Endodermal cell (in vitro differentiated cells): Measurements from ENCODE around the gene ARL3. TPM values are rescaled to one million over a fixed set of nuclear protein-coding genes. Genes with fewer than 3 reads are reported as not detected.

ENCODE experiments used
- DNase-seq: peaks from one replicate; pipeline ENCODE4 v3.0.0-alpha.2; 2017
- H3K27ac ChIP-seq: 2 replicates; pipeline ENCODE4 v1.5.1; 2013; ENCODE audit warnings: mild to moderate bottlenecking, low read depth, low read length, moderate library complexity
- H3K27me3 ChIP-seq: 2 replicates; pipeline ENCODE4 v1.6.1; 2013; ENCODE audit warnings: mild to moderate bottlenecking, low read length, moderate library complexity; ENCODE audit not compliant: insufficient read depth, control insufficient read depth, poor library complexity, severe bottlenecking
- H3K36me3 ChIP-seq: 2 replicates; pipeline ENCODE4 v1.7.0; 2013; ENCODE audit warnings: mild to moderate bottlenecking, low read length, moderate library complexity; ENCODE audit not compliant: control insufficient read depth, insufficient read depth
- H3K4me1 ChIP-seq: one replicate; pipeline ENCODE4 v1.7.0; 2013; ENCODE audit warnings: low read length; ENCODE audit not compliant: control insufficient read depth, insufficient read depth
- H3K4me3 ChIP-seq: 2 replicates; pipeline ENCODE4 v1.5.1; 2013; ENCODE audit warnings: mild to moderate bottlenecking, low read length, moderate library complexity
- H3K9ac ChIP-seq: 2 replicates; pipeline ENCODE4 v1.6.1; 2013; ENCODE audit warnings: mild to moderate bottlenecking, low read length, moderate library complexity; ENCODE audit not compliant: poor library complexity, severe bottlenecking; ENCODE audit errors: extremely low read depth
- H3K9me3 ChIP-seq: 2 replicates; pipeline ENCODE4 v1.6.1; 2013; ENCODE audit warnings: mild to moderate bottlenecking, low read length, moderate library complexity; ENCODE audit not compliant: control insufficient read depth
- H3K27ac Mint-ChIP-seq: 2 replicates; pipeline ENCODE4 v1.8.0; 2020; ENCODE audit warnings: mixed read lengths
- H3K27me3 Mint-ChIP-seq: 2 replicates; pipeline ENCODE4 v1.8.0; 2021; ENCODE audit warnings: mild to moderate bottlenecking, mixed read lengths; ENCODE audit not compliant: insufficient read depth
- H3K36me3 Mint-ChIP-seq: 2 replicates; pipeline ENCODE4 v1.8.0; 2020; ENCODE audit warnings: low read depth, mixed read lengths
- H3K4me1 Mint-ChIP-seq: 2 replicates; pipeline ENCODE4 v1.8.0; 2020; ENCODE audit warnings: mixed read lengths
- H3K4me3 Mint-ChIP-seq: 2 replicates; pipeline ENCODE4 v1.8.0; 2020; ENCODE audit warnings: mild to moderate bottlenecking, moderate library complexity, mixed read lengths
- H3K9me3 Mint-ChIP-seq: 2 replicates; pipeline ENCODE4 v1.8.0; 2020; ENCODE audit warnings: mild to moderate bottlenecking, mixed read lengths
- WGBS, 2 experiments: methylation state at CpG; one replicate each; pipeline versions ENCODE4 v1.1.5 to v1.1.7; 2013; ENCODE audit warnings: missing lambda C conversion rate in 2 of 2, mixed read lengths in 1 of 2; ENCODE audit not compliant: insufficient coverage in 1 of 2, insufficient read length in 1 of 2; 5-methylcytosine and 5-hydroxymethylcytosine counted together
- total RNA-seq, 2 donors: library from RNA; stranded (reverse); fragmentation: NEBNext Ultra II Directional in 1 of 2; extraction: Animal tissue kit (Norgen Biotek cat#: 25700) in 1 of 2; gene quantifications; 2 replicates in 1 of 2; 3 replicates in 1 of 2; pipeline ENCODE4 v1.2.1, GENCODE V29; 2021
- TF ChIP-seq, protein P1 (sequence below): fragments of 200-600 bp; sonication (generic); conservative IDR thresholded peaks from 2 replicates; pipeline ENCODE4 v1.5.0; 2021; ENCODE audit warnings: antibody characterized with exemption, mild to moderate bottlenecking

The ARL3 gene
- total RNA-seq, 2 donors from 2014 or later = 20.3 to 25.6 TPM

GRCh38 chr10:102752934-102753664 lies 38.9 kb upstream of the ARL3 start:
- H3K4me3 Mint-ChIP-seq = no peak overlapping the region
- no peak overlapping the region for H3K4me3 ChIP-seq
- no peaks in the 10 kb centered on the region for H3K9me3 Mint-ChIP-seq
- no peaks in the 10 kb centered on the region for H3K9me3 ChIP-seq
- no peak overlapping the region for H3K27ac Mint-ChIP-seq
- H3K27me3 ChIP-seq = no peaks in the 10 kb centered on the region
- no peaks in the 10 kb centered on the region for H3K4me1 ChIP-seq
- no peaks in the 10 kb centered on the region for H3K36me3 ChIP-seq
- no peak overlapping the region for H3K27ac ChIP-seq
- no peaks in the 10 kb centered on the region for H3K27me3 Mint-ChIP-seq
- H3K36me3 Mint-ChIP-seq = peaks cover 7% of the 10 kb centered on the region
- DNase-seq = peak; percentile 71
- H3K9ac ChIP-seq = no peak overlapping the region
- H3K4me1 Mint-ChIP-seq = peaks cover 12% of the 10 kb centered on the region
- TF ChIP-seq, protein P1, sequence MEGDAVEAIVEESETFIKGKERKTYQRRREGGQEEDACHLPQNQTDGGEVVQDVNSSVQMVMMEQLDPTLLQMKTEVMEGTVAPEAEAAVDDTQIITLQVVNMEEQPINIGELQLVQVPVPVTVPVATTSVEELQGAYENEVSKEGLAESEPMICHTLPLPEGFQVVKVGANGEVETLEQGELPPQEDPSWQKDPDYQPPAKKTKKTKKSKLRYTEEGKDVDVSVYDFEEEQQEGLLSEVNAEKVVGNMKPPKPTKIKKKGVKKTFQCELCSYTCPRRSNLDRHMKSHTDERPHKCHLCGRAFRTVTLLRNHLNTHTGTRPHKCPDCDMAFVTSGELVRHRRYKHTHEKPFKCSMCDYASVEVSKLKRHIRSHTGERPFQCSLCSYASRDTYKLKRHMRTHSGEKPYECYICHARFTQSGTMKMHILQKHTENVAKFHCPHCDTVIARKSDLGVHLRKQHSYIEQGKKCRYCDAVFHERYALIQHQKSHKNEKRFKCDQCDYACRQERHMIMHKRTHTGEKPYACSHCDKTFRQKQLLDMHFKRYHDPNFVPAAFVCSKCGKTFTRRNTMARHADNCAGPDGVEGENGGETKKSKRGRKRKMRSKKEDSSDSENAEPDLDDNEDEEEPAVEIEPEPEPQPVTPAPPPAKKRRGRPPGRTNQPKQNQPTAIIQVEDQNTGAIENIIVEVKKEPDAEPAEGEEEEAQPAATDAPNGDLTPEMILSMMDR = peak; percentile 78
- WGBS, 2 experiments = 85 to 86% methylated on average over 3 to 4 of the region's 4 CpGs

- no peaks in the 10 kb centered on the region for H3K27me3 Mint-ChIP-seq
- no peak for DNase-seq
- H3K4me3 Mint-ChIP-seq = no peak overlapping the region
- H3K4me1 Mint-ChIP-seq = peaks cover 12% of the 10 kb centered on the region
- Histone ChIP-seq H3K27ac (no peak overlapping the region), H3K9me3 (no peaks in the 10 kb centered on the region), H3K36me3 (no peaks in the 10 kb centered on the region), H3K27me3 (no peaks in the 10 kb centered on the region), H3K4me1 (no peaks in the 10 kb centered on the region), H3K9ac (no peak overlapping the region), H3K4me3 (no peak overlapping the region)
- WGBS, 2 experiments = 88 to 94% methylated on average over 6 to 9 of the region's 9 CpGs
- no peaks in the 10 kb centered on the region for H3K9me3 Mint-ChIP-seq
- TF ChIP-seq, protein P1 = no peak
- H3K27ac Mint-ChIP-seq = no peak overlapping the region
- peaks cover 7% of the 10 kb centered on the region for H3K36me3 Mint-ChIP-seq
Observed at GRCh38 chr10:102752266-102752930, 38.2 kb upstream of the ARL3 start.

- Histone ChIP-seq H3K9ac (no peak overlapping the region), H3K36me3 (no peaks in the 10 kb centered on the region), H3K27me3 (no peaks in the 10 kb centered on the region), H3K27ac (no peak overlapping the region), H3K4me1 (no peaks in the 10 kb centered on the region), H3K4me3 (peak overlapping the region; percentile 99), H3K9me3 (no peaks in the 10 kb centered on the region)
- whole genome bisulfite sequencing, 2 experiments = 95 to 100% methylated on average over 2 to 4 of the region's 4 CpGs
- peak overlapping the region; percentile 85 for H3K4me3 Mint-ChIP-seq
- no peak overlapping the region for H3K27ac Mint-ChIP-seq
- H3K4me1 Mint-ChIP-seq = peaks cover 14% of the 10 kb centered on the region
- TF ChIP-seq, protein P1 = no peak
- peaks cover 7% of the 10 kb centered on the region for H3K27me3 Mint-ChIP-seq
- H3K36me3 Mint-ChIP-seq = peaks cover 4% of the 10 kb centered on the region
- no peaks in the 10 kb centered on the region for H3K9me3 Mint-ChIP-seq
- no peak for DNase-seq
Observed at GRCh38 chr10:102745157-102745556, 31.0 kb upstream of the ARL3 start.
